H1 (cell line): ENCODE data around the gene GRIK4. TPM values are rescaled to one million over a fixed set of nuclear protein-coding genes. Genes with fewer than 3 reads are reported as not detected.

Source experiments
- CTCF ChIA-PET: fragments of 300-600 bp; sonication (Branson Sonifier 250); formaldehyde crosslinking; loops from one replicate; lab custom pipeline; 2021; ENCODE audit not compliant: partially characterized antibody; lab: Charles Lee
- POLR2A ChIA-PET: fragments of 300-600 bp; sonication (Branson Sonifier 250); formaldehyde crosslinking; loops from one replicate; lab custom pipeline; 2021; ENCODE audit warnings: inconsistent platforms; ENCODE audit not compliant: partially characterized antibody; lab: Charles Lee
- DNase-seq, 2 experiments: peaks; one replicate each; pipeline versions ENCODE4 v3.0.0 to v3.0.0-alpha.2; 2010 to 2022; ENCODE audit warnings: low spot score in 2 of 2, low read depth in 1 of 2, mixed read lengths in 1 of 2
- FAIRE-seq: peaks from 2 replicates; lab custom pipeline; 2011; peaks lifted over from hg19 to GRCh38; lab: Jason Lieb, UNC
- H2AFZ ChIP-seq: 2 replicates; pipeline ENCODE4 v1.8.1; 2012; ENCODE audit warnings: low read length, inconsistent platforms
- H2AK5ac ChIP-seq: 2 replicates; pipeline ENCODE4 v1.6.1; 2013; ENCODE audit warnings: low read depth, low read length
- H2BK120ac ChIP-seq: replicated peaks from 2 replicates; pipeline ENCODE3; 2013; ENCODE audit warnings: low read depth, low read length, inconsistent platforms
- H2BK12ac ChIP-seq: 2 replicates; pipeline ENCODE4 v1.6.1; 2013; ENCODE audit warnings: low read depth, low read length
- H2BK15ac ChIP-seq: 2 replicates; pipeline ENCODE4 v1.6.1; 2013; ENCODE audit warnings: low read length
- H2BK20ac ChIP-seq: 2 replicates; pipeline ENCODE4 v1.6.1; 2013; ENCODE audit warnings: low read length
- H2BK5ac ChIP-seq: 2 replicates; pipeline ENCODE4 v1.6.1; 2013; ENCODE audit warnings: low read depth, low read length
- H3K14ac ChIP-seq: 2 replicates; pipeline ENCODE4 v1.6.1; 2013; ENCODE audit warnings: inconsistent platforms; ENCODE audit not compliant: insufficient read length
- H3K18ac ChIP-seq: 2 replicates; pipeline ENCODE4 v1.6.1; 2013; ENCODE audit warnings: low read length; ENCODE audit errors: extremely low read depth
- H3K23ac ChIP-seq: 2 replicates; pipeline ENCODE4 v1.6.1; 2013; ENCODE audit warnings: inconsistent platforms; ENCODE audit not compliant: insufficient read length
- H3K23me2 ChIP-seq: 2 replicates; pipeline ENCODE4 v1.6.1; 2013; ENCODE audit warnings: low read depth, low read length
- H3K27ac ChIP-seq: 2 replicates; pipeline ENCODE4 v1.6.1; 2011; ENCODE audit warnings: low read depth, low read length, inconsistent platforms
- H3K27me3 ChIP-seq, 4 experiments: replicated peaks in 1 of 4; 1 replicate in 1 of 4; 2 replicates in 3 of 4; pipeline versions ENCODE4 v1.6.1 to v1.8.1; 2011 to 2013; ENCODE audit warnings: low read length in 3 of 4, mild to moderate bottlenecking in 3 of 4, inconsistent platforms in 2 of 4, mixed read lengths in 2 of 4, moderate library complexity in 1 of 4; ENCODE audit not compliant: control insufficient read depth in 3 of 4, insufficient read depth in 3 of 4; ENCODE audit errors: extremely low read depth in 1 of 4
- H3K36me3 ChIP-seq, 4 experiments: 2 replicates each; pipeline versions ENCODE4 v1.6.1 to v1.8.1; 2011 to 2013; ENCODE audit warnings: mild to moderate bottlenecking in 4 of 4, low read length in 3 of 4, moderate library complexity in 2 of 4, control low read depth in 1 of 4, inconsistent platforms in 1 of 4; ENCODE audit not compliant: insufficient read depth in 4 of 4, control insufficient read depth in 2 of 4
- H3K4ac ChIP-seq: replicated peaks from 2 replicates; pipeline ENCODE3; 2013; ENCODE audit warnings: low read length, low read depth, mixed read lengths, inconsistent platforms; ENCODE audit not compliant: insufficient read length
- H3K4me1 ChIP-seq, 4 experiments: replicated peaks in 1 of 4; 1 replicate in 1 of 4; 2 replicates in 3 of 4; pipeline versions ENCODE4 v1.6.1 to v1.8.1; 2011 to 2013; ENCODE audit warnings: low read length in 3 of 4, inconsistent platforms in 2 of 4, mixed read lengths in 1 of 4; ENCODE audit not compliant: insufficient read depth in 4 of 4, control insufficient read depth in 3 of 4
- H3K4me2 ChIP-seq, 2 experiments: 2 replicates each; pipeline versions ENCODE4 v1.6.1 to v1.8.1; 2011 to 2013; ENCODE audit warnings: low read depth in 2 of 2, low read length in 2 of 2, control low read depth in 1 of 2, inconsistent platforms in 1 of 2, mild to moderate bottlenecking in 1 of 2; ENCODE audit not compliant: insufficient read depth in 1 of 2
- H3K4me3 ChIP-seq, 4 experiments: fragments of 200-600, 300-600 bp in 1 of 4; sonication (generic), shearing (Covaris generic), sonication (Bioruptor Twin) in 1 of 4; 2 replicates each; pipeline versions ENCODE4 v1.5.1 to v1.8.1; 2011 to 2016; ENCODE audit warnings: low read length in 4 of 4, low read depth in 3 of 4, control low read depth in 2 of 4, inconsistent platforms in 2 of 4, mild to moderate bottlenecking in 2 of 4, mixed read lengths in 1 of 4, moderate library complexity in 1 of 4; ENCODE audit not compliant: insufficient read depth in 2 of 4; ENCODE audit errors: extremely low read depth in 1 of 4
- H3K56ac ChIP-seq: replicated peaks from 2 replicates; pipeline ENCODE3; 2013; ENCODE audit warnings: low read depth, mild to moderate bottlenecking, mixed read lengths, low read length, inconsistent platforms; ENCODE audit not compliant: insufficient read length
- H3K79me1 ChIP-seq: 2 replicates; pipeline ENCODE4 v1.6.1; 2013; ENCODE audit warnings: low read depth, low read length, control low read depth
- H3K79me2 ChIP-seq, 2 experiments: 2 replicates each; pipeline versions ENCODE4 v1.6.1 to v1.8.1; 2012 to 2013; ENCODE audit warnings: low read length in 2 of 2, mild to moderate bottlenecking in 2 of 2, inconsistent platforms in 1 of 2; ENCODE audit not compliant: insufficient read depth in 2 of 2, control insufficient read depth in 1 of 2
- H3K9ac ChIP-seq, 4 experiments: replicated peaks in 1 of 4; 1 replicate in 1 of 4; 2 replicates in 3 of 4; pipeline versions ENCODE4 v1.6.1 to v1.8.1; 2011 to 2013; ENCODE audit warnings: low read depth in 3 of 4, low read length in 3 of 4, control low read depth in 2 of 4, mild to moderate bottlenecking in 2 of 4, moderate library complexity in 2 of 4, inconsistent platforms in 1 of 4; ENCODE audit errors: extremely low read depth in 1 of 4
- H3K9me3 ChIP-seq, 2 experiments: 2 replicates each; pipeline versions ENCODE4 v1.6.1 to v1.8.1; 2012 to 2013; ENCODE audit warnings: mild to moderate bottlenecking in 2 of 2, moderate library complexity in 2 of 2, control low read depth in 1 of 2, inconsistent platforms in 1 of 2, low read depth in 1 of 2, low read length in 1 of 2, mixed read lengths in 1 of 2; ENCODE audit not compliant: insufficient read depth in 2 of 2
- H4K20me1 ChIP-seq, 2 experiments: replicated peaks in 1 of 2; 2 replicates each; pipeline versions ENCODE3 to v1.8.1; 2011 to 2013; ENCODE audit warnings: inconsistent platforms in 2 of 2, low read length in 2 of 2, mild to moderate bottlenecking in 1 of 2; ENCODE audit not compliant: insufficient read depth in 2 of 2, control insufficient read depth in 1 of 2
- H4K5ac ChIP-seq: 2 replicates; pipeline ENCODE4 v1.6.1; 2013; ENCODE audit warnings: low read length, low read depth, mixed read lengths, inconsistent platforms; ENCODE audit not compliant: insufficient read length
- H4K8ac ChIP-seq: 2 replicates; pipeline ENCODE4 v1.8.0; 2013; ENCODE audit warnings: mild to moderate bottlenecking, moderate library complexity, low read length, inconsistent platforms; ENCODE audit not compliant: insufficient read depth; ENCODE audit errors: extremely low read depth
- H4K91ac ChIP-seq: replicated peaks from 2 replicates; pipeline ENCODE3; 2013; ENCODE audit warnings: low read length, mixed read lengths, inconsistent platforms; ENCODE audit not compliant: insufficient read length
- CREB1 ChIP-seq: IDR thresholded peaks from 2 replicates; pipeline ENCODE4 v1.6.1; 2012; ENCODE audit warnings: inconsistent platforms
- E2F6 ChIP-seq: IDR thresholded peaks from 2 replicates; pipeline ENCODE4 v1.6.1; 2012; ENCODE audit warnings: inconsistent platforms
- JUN ChIP-seq: IDR thresholded peaks from 2 replicates; pipeline ENCODE4 v1.6.1; 2011; ENCODE audit warnings: low read depth, mild to moderate bottlenecking, improper control_type of control experiment, low read length
- JUND ChIP-seq: IDR thresholded peaks from 2 replicates; pipeline ENCODE4 v1.6.1; 2011; ENCODE audit warnings: mild to moderate bottlenecking, improper control_type of control experiment, low read length
- NANOG ChIP-seq: IDR thresholded peaks from 2 replicates; pipeline ENCODE4 v1.6.1; 2011; ENCODE audit warnings: low read length, low read depth, mild to moderate bottlenecking, inconsistent platforms; ENCODE audit not compliant: insufficient read depth, poor library complexity, severe bottlenecking
- POLR2AphosphoS5 ChIP-seq: IDR thresholded peaks from 2 replicates; pipeline ENCODE4 v1.6.1; 2011; ENCODE audit warnings: low read depth, low read length
- RAD21 ChIP-seq, 2 experiments: IDR thresholded peaks in 1 of 2; conservative IDR thresholded peaks in 1 of 2; 2 replicates each; pipeline ENCODE4 v1.6.1; 2011; ENCODE audit warnings: low read depth in 2 of 2, low read length in 2 of 2, improper control_type of control experiment in 1 of 2, inconsistent platforms in 1 of 2, mild to moderate bottlenecking in 1 of 2, moderate library complexity in 1 of 2
- TCF12 ChIP-seq: IDR thresholded peaks from 2 replicates; pipeline ENCODE4 v1.6.1; 2011; ENCODE audit warnings: low read depth, mild to moderate bottlenecking, low read length
- USF2 ChIP-seq: IDR thresholded peaks from 2 replicates; pipeline ENCODE4 v1.6.1; 2011; ENCODE audit warnings: low read length, improper control_type of control experiment
- polyA plus RNA-seq, 7 experiments: library from polyadenylated mRNA; depleted of rRNA in 3 of 7; stranded (reverse) in 5 of 7; unstranded in 2 of 7; fragments of >200 nt in 5 of 7; fragments of 200-250 nt in 2 of 7; gene quantifications; 1 replicate in 5 of 7; 2 replicates in 1 of 7; 4 replicates in 1 of 7; pipeline versions ENCODE4 v1.2.1 to v1.2.3, GENCODE V29; 2011 to 2013; ENCODE audit warnings: missing spikeins in 2 of 7, mixed read lengths in 2 of 7
- total RNA-seq: library from RNA; stranded (reverse); fragmentation: NEBNext Ultra II Directional; extraction: Animal tissue kit (Norgen Biotek cat#: 25700); gene quantifications from 2 replicates; pipeline ENCODE4 v1.2.1, GENCODE V29; 2021

Gene GRIK4
- total and polyA plus RNA-seq, 2 of the 8 experiments (the other 6 are each of a cell fraction or from before 2014, with no cell fraction given) = 1.2 to 2.9 TPM

GRCh38 chr11:121008551-121008950 lies 497.0 kb downstream of the GRIK4 start:
- no peaks in the 10 kb centered on the region for H3K27me3 ChIP-seq
- peaks cover 1 to 7% (median 5%) of the 10 kb centered on the region in 4 experiments; a peak in 4 of 7 replicates for H3K4me1 ChIP-seq
- H3K56ac ChIP-seq = no peak overlapping the region
- H2BK120ac ChIP-seq = no peak overlapping the region
- no peak overlapping the region for H2AK5ac ChIP-seq
- H3K14ac ChIP-seq = no peak overlapping the region
- ChIA-PET CTCF (interaction anchor here (1.3 kb wide), 1 partner anchor 12 kb away, joined by 3 read pairs; no protein-coding TSS in a partner anchor), POLR2A (no interaction called here)
- no peaks in the 10 kb centered on the region for H3K79me2 ChIP-seq
- H3K36me3 ChIP-seq = no peaks in the 10 kb centered on the region
- no peak overlapping the region for H4K91ac ChIP-seq
- no peak overlapping the region for H3K18ac ChIP-seq
- H3K4me2 ChIP-seq = no peak overlapping the region
- no peaks in the 10 kb centered on the region for H3K79me1 ChIP-seq
- H3K9me3 ChIP-seq = no peaks in the 10 kb centered on the region
- H3K4me3 ChIP-seq = no peak overlapping the region
- H2BK15ac ChIP-seq = no peak overlapping the region
- H3K23me2 ChIP-seq = no peaks in the 10 kb centered on the region
- no peak overlapping the region for H3K9ac ChIP-seq
- no peak overlapping the region for H2BK12ac ChIP-seq
- H3K23ac ChIP-seq = no peak overlapping the region
- no peak overlapping the region for H2AFZ ChIP-seq
- H4K5ac ChIP-seq = no peak overlapping the region
- no peaks in the 10 kb centered on the region for H4K20me1 ChIP-seq
- H2BK20ac ChIP-seq = no peak overlapping the region
- DNase-seq = no peak
- H4K8ac ChIP-seq = no peak overlapping the region
- H3K4ac ChIP-seq = no peak overlapping the region
- no peak for FAIRE-seq
- no peak overlapping the region for H2BK5ac ChIP-seq
- H3K27ac ChIP-seq = no peak overlapping the region
- TF ChIP-seq RAD21 (IDR thresholded peaks at IDR 0.05 in 1 of 2, conservative IDR thresholded peaks at IDR 0.05 in 1 of 2; ENCODE audit: low read depth in 2 of 2, low read length in 2 of 2) = no peak
- TF ChIP-seq NANOG = no peak
- no peak for TF ChIP-seq POLR2AphosphoS5
- no peak for TF ChIP-seq JUND
- no peak for TF ChIP-seq E2F6
- TF ChIP-seq JUN = no peak
- TF ChIP-seq USF2 = no peak
- TF ChIP-seq CREB1 = no peak
- TF ChIP-seq TCF12 = no peak
